Parathyroid adenoma (tissue), 2 donors: ENCODE results near the gene IL12B.
"Not testable (repeated sequence)": the region's sequence is repeated elsewhere in the genome, so short reads cannot be mapped to it uniquely, and the experiment has no call there.

Experiments
- H2AFZ ChIP-seq: fragments of 300-600 bp; sonication (generic); one replicate; pipeline ENCODE4 v1.7.0; 2017; ENCODE audit warnings: antibody characterized with exemption, mild to moderate bottlenecking
- H3K27ac ChIP-seq: fragments of 300-600 bp; sonication (generic); one replicate; pipeline ENCODE4 v1.7.0; 2017
- H3K27me3 ChIP-seq: fragments of 300-600 bp; sonication (generic); one replicate; pipeline ENCODE4 v1.7.0; 2017; ENCODE audit warnings: low read length; ENCODE audit not compliant: control insufficient read depth, insufficient read depth
- H3K36me3 ChIP-seq: fragments of 300-600 bp; sonication (generic); one replicate; pipeline ENCODE4 v1.7.0; 2017; ENCODE audit warnings: low read length; ENCODE audit not compliant: control insufficient read depth, insufficient read depth
- H3K4me1 ChIP-seq: fragments of 300-600 bp; sonication (generic); one replicate; pipeline ENCODE4 v1.7.0; 2017; ENCODE audit warnings: control low read depth
- H3K4me2 ChIP-seq: fragments of 300-600 bp; sonication (generic); one replicate; pipeline ENCODE4 v1.7.0; 2017; ENCODE audit warnings: low read length
- H3K4me3 ChIP-seq: fragments of 300-600 bp; sonication (generic); one replicate; pipeline ENCODE4 v1.7.0; 2017; ENCODE audit warnings: low read depth, low read length
- H3K79me2 ChIP-seq: fragments of 300-600 bp; sonication (generic); one replicate; pipeline ENCODE4 v1.7.0; 2017; ENCODE audit warnings: control low read depth
- H3K9ac ChIP-seq: fragments of 300-600 bp; sonication (generic); one replicate; pipeline ENCODE4 v1.7.0; 2017; ENCODE audit warnings: mild to moderate bottlenecking
- H3K9me3 ChIP-seq: fragments of 300-600 bp; sonication (generic); one replicate; pipeline ENCODE4 v1.7.0; 2017; ENCODE audit warnings: low read length; ENCODE audit not compliant: control insufficient read depth
- CTCF ChIP-seq: fragments of 300-600 bp; sonication (generic); IDR thresholded peaks from one replicate; pipeline ENCODE4 v1.7.0; 2017; ENCODE audit warnings: antibody characterized with exemption, mild to moderate bottlenecking
- donor health status: primary hyperparathyroidism.

Gene IL12B

GRCh38 chr5:159359408-159359807 is 29.1 kb upstream of the IL12B start:
- Histone ChIP-seq H2AFZ (no peak overlapping the region), H3K9ac (no peak overlapping the region), H3K36me3 (no peaks in the 10 kb centered on the region), H3K4me2 (no peak overlapping the region), H3K4me1 (no peaks in the 10 kb centered on the region), H3K27me3 (no peaks in the 10 kb centered on the region), H3K9me3 (no peaks in the 10 kb centered on the region), H3K4me3 (no peak overlapping the region), H3K79me2 (no peaks in the 10 kb centered on the region), H3K27ac (no peak overlapping the region)
- TF ChIP-seq CTCF: no peak

GRCh38 chr5:159353661-159354252 is 23.5 kb upstream of the IL12B start:
- Histone ChIP-seq H3K27ac (no peak overlapping the region), H3K79me2 (no peaks in the 10 kb centered on the region), H3K4me2 (no peak overlapping the region), H3K27me3 (no peaks in the 10 kb centered on the region), H3K36me3 (no peaks in the 10 kb centered on the region), H3K9me3 (no peaks in the 10 kb centered on the region), H2AFZ (no peak overlapping the region), H3K4me3 (no peak overlapping the region), H3K4me1 (no peaks in the 10 kb centered on the region), H3K9ac (no peak overlapping the region)
- no peak for TF ChIP-seq CTCF

- not testable (repeated sequence) for H3K36me3 ChIP-seq, H2AFZ ChIP-seq, H3K27ac ChIP-seq, H3K9me3 ChIP-seq, H3K9ac ChIP-seq, H3K4me3 ChIP-seq, H3K4me2 ChIP-seq, H3K79me2 ChIP-seq, H3K4me1 ChIP-seq, H3K27me3 ChIP-seq
Measured at GRCh38 chr5:159350644-159351043, 20.4 kb upstream of the IL12B start.

DNA sequence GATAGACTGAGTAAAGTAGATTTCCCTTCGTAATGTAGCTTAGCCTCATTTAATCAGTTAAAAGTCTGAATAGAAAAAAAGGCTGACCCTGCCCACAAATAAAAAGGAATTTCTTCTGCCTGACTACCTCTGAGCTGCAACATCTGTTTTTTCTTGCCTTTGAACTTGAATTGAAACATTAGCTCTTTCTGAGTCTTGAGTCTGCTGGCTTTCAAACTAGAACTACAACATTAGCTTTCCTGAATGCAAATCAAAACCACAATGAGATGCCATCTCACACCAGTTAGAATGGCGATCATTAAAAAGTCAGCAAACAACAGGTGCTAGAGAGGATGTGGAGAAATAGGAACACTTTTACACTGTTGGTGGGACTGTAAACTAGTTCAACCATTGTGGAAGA is 19.9 kb upstream of the IL12B start:
- not testable (repeated sequence) for H3K4me1 ChIP-seq, H3K27ac ChIP-seq, H3K36me3 ChIP-seq, H3K9me3 ChIP-seq, H3K9ac ChIP-seq, H3K4me3 ChIP-seq, H3K27me3 ChIP-seq, H3K4me2 ChIP-seq, H2AFZ ChIP-seq, H3K79me2 ChIP-seq

DNA sequence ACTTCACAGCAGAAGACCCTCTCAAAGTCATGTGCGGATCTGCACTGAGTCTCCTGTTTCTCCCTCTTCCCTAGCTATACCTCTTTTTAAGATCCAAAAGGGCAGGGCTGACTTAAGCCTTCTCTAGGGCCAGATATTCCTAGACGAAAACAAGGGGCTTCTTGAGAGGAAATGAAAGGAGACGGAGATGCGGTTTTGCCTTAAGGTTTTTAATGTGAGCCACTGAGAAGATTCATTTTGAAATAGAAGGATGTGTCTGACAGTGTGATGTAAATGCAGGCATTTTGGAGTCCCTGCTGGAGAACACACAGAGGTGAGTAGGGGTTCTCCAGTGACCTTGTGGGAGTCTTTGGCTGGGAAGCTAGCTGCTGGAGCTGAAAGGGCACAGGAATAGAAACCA is 15.6 kb upstream of the IL12B start:
- TF ChIP-seq CTCF: no peak
- H3K4me1 ChIP-seq: peaks cover 3% of the 10 kb centered on the region
- no peak overlapping the region for H3K9ac ChIP-seq
- H3K27me3 ChIP-seq: no peaks in the 10 kb centered on the region
- no peak overlapping the region for H3K4me2 ChIP-seq
- H3K79me2 ChIP-seq: no peaks in the 10 kb centered on the region
- no peaks in the 10 kb centered on the region for H3K36me3 ChIP-seq
- H2AFZ ChIP-seq: no peak overlapping the region
- no peak overlapping the region for H3K27ac ChIP-seq
- no peaks in the 10 kb centered on the region for H3K9me3 ChIP-seq
- H3K4me3 ChIP-seq: no peak overlapping the region

DNA sequence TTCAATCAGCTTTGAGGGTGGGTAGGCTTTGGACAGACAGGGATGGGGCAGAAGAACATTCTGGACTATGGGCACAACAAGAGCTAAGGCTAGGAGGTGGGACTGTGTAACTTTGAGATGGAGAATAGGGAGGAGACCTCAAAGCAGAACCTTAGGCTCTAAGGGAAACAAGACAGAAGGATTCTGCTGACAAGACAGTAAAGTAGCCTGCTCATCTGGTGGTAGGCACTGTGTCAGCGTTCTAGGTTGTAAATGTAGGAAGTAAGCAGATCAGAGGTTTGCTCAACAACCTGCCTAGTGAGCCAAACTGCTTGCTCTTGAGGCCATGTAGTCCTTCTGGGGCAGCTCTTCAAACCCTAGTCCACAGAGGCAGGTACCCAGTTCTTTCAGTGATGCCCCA is 15.0 kb upstream of the IL12B start:
- TF ChIP-seq CTCF: no peak
- H3K9me3 ChIP-seq: no peaks in the 10 kb centered on the region
- no peaks in the 10 kb centered on the region for H3K36me3 ChIP-seq
- H3K79me2 ChIP-seq: no peaks in the 10 kb centered on the region
- H3K4me1 ChIP-seq: peaks cover 3% of the 10 kb centered on the region
- H3K27me3 ChIP-seq: no peaks in the 10 kb centered on the region
- no peak overlapping the region for H3K4me3 ChIP-seq
- H3K27ac ChIP-seq: no peak overlapping the region
- no peak overlapping the region for H3K4me2 ChIP-seq
- H3K9ac ChIP-seq: no peak overlapping the region
- H2AFZ ChIP-seq: no peak overlapping the region
